OCI-LY3 (cell line): ENCODE data around the gene IMMT.

Experiments used
- H2AFZ ChIP-seq: fragments of 200-600, 300-600 bp; shearing (Covaris generic); 2 replicates; pipeline ENCODE4 v1.6.0; 2014; ENCODE audit warnings: antibody characterized with exemption, low read depth, low read length
- H3K27ac ChIP-seq: fragments of 200-600, 300-600 bp; sonication (generic); 2 replicates; pipeline ENCODE4 v1.5.1; 2014; ENCODE audit warnings: mild to moderate bottlenecking, low read length, moderate library complexity, mixed read lengths
- H3K27me3 ChIP-seq: fragments of 200-600, 300-600 bp; sonication (generic); 2 replicates; pipeline ENCODE4 v1.6.1; 2014; ENCODE audit warnings: low read depth, low read length, mixed read lengths
- H3K36me3 ChIP-seq: fragments of 200-600, 300-600 bp; sonication (generic); replicated peaks from 2 replicates; pipeline ENCODE3; 2014; ENCODE audit warnings: low read depth, low read length, mixed read lengths
- H3K4me1 ChIP-seq: fragments of 300-600, 200-600 bp; sonication (generic); 2 replicates; pipeline ENCODE4 v1.6.1; 2014; ENCODE audit warnings: low read length, mixed read lengths
- H3K4me2 ChIP-seq: fragments of 200-600, 300-600 bp; sonication (generic); 2 replicates; pipeline ENCODE4 v1.6.1; 2014; ENCODE audit warnings: low read length, mixed read lengths
- H3K4me3 ChIP-seq: fragments of 300-600, 200-600 bp; sonication (generic); 2 replicates; pipeline ENCODE4 v1.5.1; 2014; ENCODE audit warnings: antibody characterized with exemption, mild to moderate bottlenecking, low read length, moderate library complexity
- H3K79me2 ChIP-seq: fragments of 300-600, 200-600 bp; shearing (Covaris generic); 2 replicates; pipeline ENCODE4 v1.6.1; 2014; ENCODE audit warnings: mild to moderate bottlenecking, low read length, mixed read lengths
- H3K9ac ChIP-seq: fragments of 300-600, 200-600 bp; shearing (Covaris generic); 2 replicates; pipeline ENCODE4 v1.6.0; 2014; ENCODE audit warnings: mild to moderate bottlenecking, low read length, moderate library complexity
- H3K9me3 ChIP-seq: fragments of 200-600, 300-600 bp; shearing (Covaris generic); 2 replicates; pipeline ENCODE4 v1.6.1; 2014; ENCODE audit warnings: low read length, mixed read lengths; ENCODE audit not compliant: insufficient read depth
- H4K20me1 ChIP-seq: fragments of 200-600, 300-600 bp; sonication (generic); 2 replicates; pipeline ENCODE4 v1.6.1; 2016; ENCODE audit warnings: low read length, mixed read lengths; ENCODE audit not compliant: insufficient read depth
- CTCF ChIP-seq: fragments of 200-600, 300-600 bp; sonication (generic); IDR thresholded peaks from 2 replicates; pipeline ENCODE4 v1.5.1; 2014; ENCODE audit warnings: antibody characterized with exemption, low read length, low read depth
- EZH2phosphoT487 ChIP-seq: fragments of 200-600 bp; shearing (Covaris generic); IDR thresholded peaks from 2 replicates; pipeline ENCODE4 v1.6.1; 2018; ENCODE audit warnings: antibody characterized with exemption, mixed run types, low read depth

The IMMT gene

GRCh38 chr2:86238354-86238753, 43.1 kb upstream of the IMMT start:
- Histone ChIP-seq H3K27ac (peak overlapping the region; percentile 57), H3K9me3 (no peaks in the 10 kb centered on the region), H3K4me3 (peak overlapping the region; percentile 43), H4K20me1 (no peaks in the 10 kb centered on the region), H3K27me3 (no peaks in the 10 kb centered on the region), H3K4me1 (peaks cover 63% of the 10 kb centered on the region), H3K79me2 (no peaks in the 10 kb centered on the region), H2AFZ (no peak overlapping the region; the same call in 1 of the 2 replicates), H3K4me2 (peak overlapping the region; percentile 74), H3K9ac (peak overlapping the region; percentile 46; the same call in 1 of the 2 replicates), H3K36me3 (no peaks in the 10 kb centered on the region)
- no peak for TF ChIP-seq CTCF
- no peak for TF ChIP-seq EZH2phosphoT487

- Histone ChIP-seq H3K4me1 (peaks cover 56% of the 10 kb centered on the region), H3K4me2 (peak overlapping the region; percentile 7; the same call in 1 of the 2 replicates)
These were observed 41.9 kb upstream of the IMMT start for GRCh38 chr2:86237172-86237571.

GRCh38 chr2:86235196-86235980, 40.1 kb upstream of the IMMT start:
- no peak overlapping the region for H2AFZ ChIP-seq
- no peaks in the 10 kb centered on the region for H3K27me3 ChIP-seq
- H3K36me3 ChIP-seq, result no peaks in the 10 kb centered on the region
- peaks cover 38% of the 10 kb centered on the region for H3K4me1 ChIP-seq
- H3K9me3 ChIP-seq, result no peaks in the 10 kb centered on the region
- no peak overlapping the region for H3K4me2 ChIP-seq
- H3K4me3 ChIP-seq, result no peak overlapping the region
- TF ChIP-seq EZH2phosphoT487 (no peak), CTCF (no peak)
- no peak overlapping the region for H3K9ac ChIP-seq
- no peaks in the 10 kb centered on the region for H4K20me1 ChIP-seq
- H3K27ac ChIP-seq, result no peak overlapping the region
- H3K79me2 ChIP-seq, result no peaks in the 10 kb centered on the region

More at GRCh38 chr2:86237172-86237571, 41.9 kb upstream of the IMMT start:
- no peaks in the 10 kb centered on the region for H4K20me1 ChIP-seq
- H3K9ac ChIP-seq, result no peak overlapping the region
- no peak overlapping the region for H2AFZ ChIP-seq
- no peaks in the 10 kb centered on the region for H3K9me3 ChIP-seq
- no peaks in the 10 kb centered on the region for H3K27me3 ChIP-seq
- H3K79me2 ChIP-seq, result no peaks in the 10 kb centered on the region
- H3K27ac ChIP-seq, result no peak overlapping the region
- H3K4me3 ChIP-seq, result no peak overlapping the region
- H3K36me3 ChIP-seq, result no peaks in the 10 kb centered on the region
- no peak for TF ChIP-seq EZH2phosphoT487
- no peak for TF ChIP-seq CTCF

- Histone ChIP-seq H3K4me2 (no peak overlapping the region), H3K9me3 (no peaks in the 10 kb centered on the region), H3K9ac (no peak overlapping the region), H3K27me3 (no peaks in the 10 kb centered on the region), H3K4me1 (peaks cover 35% of the 10 kb centered on the region), H3K36me3 (no peaks in the 10 kb centered on the region), H4K20me1 (no peaks in the 10 kb centered on the region), H3K27ac (no peak overlapping the region), H2AFZ (no peak overlapping the region), H3K79me2 (no peaks in the 10 kb centered on the region), H3K4me3 (no peak overlapping the region)
- no peak for TF ChIP-seq EZH2phosphoT487
- no peak for TF ChIP-seq CTCF
These were observed 39.4 kb upstream of the IMMT start for GRCh38 chr2:86234563-86235131.
